Smooth muscle cell of the brain vasculature (primary cell): ENCODE measurements around the gene STOM.

Source experiments
- DNase-seq: peaks from one replicate; pipeline ENCODE4 v3.0.0-alpha.2; 2012; ENCODE audit warnings: low read depth, low spot score

Gene STOM

DNA sequence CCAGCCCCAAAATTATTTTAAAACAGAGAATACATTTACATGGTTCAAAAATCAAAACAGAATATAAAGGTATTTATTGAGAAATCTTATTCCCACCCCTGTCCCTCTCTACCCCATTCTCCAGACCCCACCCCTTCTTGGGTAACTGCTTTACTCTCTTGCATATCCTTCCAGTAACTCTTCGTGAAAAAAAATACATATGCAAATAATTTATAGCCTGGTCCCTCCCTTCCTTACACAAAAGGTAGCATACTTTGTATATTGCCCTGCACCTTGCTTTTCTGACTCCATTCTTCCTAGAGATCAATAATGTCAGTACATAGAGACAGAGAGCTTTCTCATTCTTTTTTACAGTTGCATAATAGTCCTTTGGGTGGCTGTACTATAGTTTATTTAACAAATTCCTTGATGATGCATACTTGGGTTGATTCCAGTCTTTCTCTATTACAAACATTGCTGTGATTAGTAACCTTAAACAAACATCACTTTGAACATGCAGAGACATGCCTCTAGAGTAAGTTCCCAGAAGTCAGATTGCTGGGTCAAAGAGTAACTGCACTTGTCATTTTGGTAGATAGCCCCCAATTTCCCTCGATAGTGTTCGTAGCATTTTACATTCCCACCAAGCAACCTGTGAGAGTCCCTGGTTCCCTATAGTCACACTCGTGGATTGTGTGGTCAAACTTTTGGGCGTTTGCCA is 47.9 kb downstream of the STOM start:
- DNase-seq: peak; percentile 53

GRCh38 chr9:121321016-121321503 is 49.0 kb downstream of the STOM start:
- DNase-seq: no peak

DNA sequence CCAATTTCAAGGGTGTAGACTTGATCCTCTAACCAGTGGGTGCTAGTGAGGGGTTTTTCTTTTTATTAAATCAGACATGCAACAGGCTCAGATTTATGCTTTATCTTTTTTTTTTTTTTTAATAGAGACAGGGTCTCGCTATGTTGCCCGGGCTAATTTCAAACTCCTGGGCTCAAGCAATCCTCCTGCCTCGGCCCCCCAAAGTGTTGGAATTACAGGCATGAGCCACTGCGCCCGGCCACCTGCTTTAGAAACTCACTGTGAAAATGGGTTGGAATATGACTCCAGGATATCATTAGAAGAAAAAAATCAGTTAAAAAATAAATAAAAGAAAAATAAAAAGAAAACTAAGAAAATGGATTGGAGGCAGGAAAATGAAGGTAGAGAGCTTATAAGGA is 50.7 kb downstream of the STOM start:
- DNase-seq: no peak

GRCh38 chr9:121318631-121319382 is 51.2 kb downstream of the STOM start:
- no peak for DNase-seq

DNA sequence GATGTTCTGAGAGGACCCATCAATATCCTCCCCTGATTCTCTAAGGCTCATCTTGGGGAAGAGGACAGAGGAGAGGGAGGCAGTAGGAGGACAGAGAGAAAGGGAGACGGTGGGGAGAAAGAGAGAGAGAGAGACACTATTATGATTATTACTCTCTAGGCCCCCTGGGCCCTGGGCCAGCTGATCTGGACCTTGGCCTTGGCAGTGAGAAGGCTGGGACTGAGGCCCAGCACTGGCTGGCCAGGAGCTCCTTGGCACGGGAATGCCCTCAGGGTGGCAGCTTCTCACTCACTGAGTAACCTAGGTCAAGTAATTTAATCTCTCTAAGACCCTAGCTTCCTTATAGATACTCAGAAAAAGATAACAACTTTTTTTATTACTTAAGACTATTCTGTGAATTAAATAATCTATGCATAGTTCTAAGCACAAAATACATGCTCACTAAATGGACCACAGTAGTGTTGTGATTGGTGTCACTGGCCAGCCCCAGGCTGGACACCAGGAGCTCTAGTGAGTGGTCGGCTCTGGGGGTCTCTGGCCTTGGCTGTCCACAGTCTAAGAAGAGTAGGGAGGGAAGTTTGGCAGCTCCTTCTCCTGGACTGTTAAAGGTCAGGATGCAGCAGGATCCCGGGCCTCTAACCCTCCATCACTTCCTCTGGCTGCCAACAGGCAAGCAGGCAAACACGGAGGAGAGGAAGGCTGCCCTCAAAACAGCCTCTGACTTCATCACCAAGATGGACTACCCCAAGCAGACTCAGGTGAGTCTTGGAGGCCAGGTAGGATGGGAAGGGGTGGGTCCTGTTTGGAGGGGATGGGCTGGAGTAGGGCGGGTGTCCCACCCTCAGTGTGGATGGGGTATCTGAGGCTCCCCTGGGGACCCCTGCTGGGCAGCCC is 52.1 kb downstream of the STOM start:
- DNase-seq: no peak

DNA sequence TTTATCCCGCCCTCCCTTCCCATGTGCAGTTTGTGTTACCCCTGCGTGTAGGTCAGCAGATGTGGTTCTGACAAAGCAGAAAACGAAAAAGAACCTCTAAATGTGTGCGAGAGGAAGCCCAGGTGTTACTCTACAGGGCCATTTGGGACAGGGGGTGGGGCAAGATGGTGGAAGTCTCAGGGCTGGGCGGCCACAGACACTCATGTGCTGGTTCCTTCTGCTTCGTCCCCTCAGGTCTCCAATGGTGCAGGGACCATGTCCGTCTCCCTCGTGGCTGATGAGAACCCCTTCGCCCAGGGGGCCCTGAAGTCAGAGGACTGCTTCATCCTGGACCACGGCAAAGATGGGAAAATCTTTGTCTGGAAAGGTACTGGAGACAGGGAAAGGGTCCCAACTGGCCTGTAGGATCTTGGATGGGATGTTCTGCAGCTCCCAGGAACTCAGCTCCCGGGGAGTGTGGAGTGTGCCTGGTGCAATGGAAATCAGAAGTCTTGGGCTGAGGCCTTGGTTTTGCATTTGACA is 53.1 kb downstream of the STOM start:
- no peak for DNase-seq

- DNase-seq: no peak
These were observed 53.7 kb downstream of the STOM start for GRCh38 chr9:121316378-121316777.

GRCh38 chr9:121313458-121314152 is 56.4 kb downstream of the STOM start:
- DNase-seq: no peak

DNA sequence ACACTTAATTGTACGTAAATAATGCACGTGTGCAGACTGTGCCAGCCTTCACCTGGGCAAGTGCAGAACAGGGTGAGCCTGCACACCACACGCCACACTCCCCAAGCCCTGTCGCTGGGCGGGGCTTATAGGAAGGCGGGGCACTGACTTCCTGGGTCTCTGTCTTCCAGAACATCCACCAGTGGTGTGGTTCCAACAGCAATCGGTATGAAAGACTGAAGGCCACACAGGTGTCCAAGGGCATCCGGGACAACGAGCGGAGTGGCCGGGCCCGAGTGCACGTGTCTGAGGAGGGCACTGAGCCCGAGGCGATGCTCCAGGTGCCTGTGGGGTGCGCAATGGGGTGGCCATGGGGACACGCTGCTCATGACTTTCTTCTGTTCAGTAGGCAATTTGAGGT is 57.9 kb downstream of the STOM start:
- DNase-seq: no peak

GRCh38 chr9:121310571-121310970 is 59.5 kb downstream of the STOM start:
- DNase-seq: no peak

- DNase-seq: no peak
These were observed 60.1 kb downstream of the STOM start for GRCh38 chr9:121309833-121310425.

- DNase-seq: no peak
These were observed 60.9 kb downstream of the STOM start for GRCh38 chr9:121309171-121309570.

- DNase-seq: no peak
These were observed 61.3 kb downstream of the STOM start for GRCh38 chr9:121308765-121309164.

GRCh38 chr9:121307976-121308375 is 62.1 kb downstream of the STOM start:
- DNase-seq: no peak

DNA sequence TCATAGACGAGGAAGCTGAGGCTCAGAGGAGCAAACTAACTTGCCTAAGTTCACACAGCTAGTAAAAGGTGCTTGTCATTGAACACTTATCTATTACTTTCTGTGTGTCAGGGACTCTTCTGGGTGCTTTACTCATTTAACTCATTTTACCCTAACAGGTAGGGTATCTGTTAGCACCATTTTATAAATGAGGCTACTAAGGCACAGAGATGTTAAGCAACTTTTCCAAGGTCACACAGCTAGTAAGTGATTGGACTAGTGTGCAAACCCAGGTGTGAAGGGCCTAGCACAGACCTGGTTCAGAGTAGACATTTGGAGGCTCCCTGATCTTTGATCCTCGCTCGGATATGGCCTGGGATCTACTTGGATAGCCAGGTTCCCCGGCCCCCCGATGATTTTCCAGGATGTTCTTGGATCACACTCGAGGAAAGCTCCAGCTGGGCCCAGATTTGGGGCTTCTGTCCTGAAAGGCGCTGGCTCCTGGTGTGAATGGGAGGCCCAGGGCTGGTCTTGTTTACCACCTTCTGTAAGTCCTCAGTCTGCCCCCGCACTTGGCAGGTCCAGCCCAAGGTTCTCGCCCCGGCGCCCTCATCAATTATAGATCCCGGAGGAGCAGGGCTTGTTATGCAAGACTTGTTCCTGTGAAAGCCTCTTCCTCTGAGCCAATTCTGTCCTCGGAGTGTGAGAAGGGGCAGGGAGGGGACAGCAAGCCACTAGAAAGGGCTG is 64.6 kb downstream of the STOM start:
- DNase-seq: no peak

GRCh38 chr9:121304707-121305106 is 65.3 kb downstream of the STOM start:
- no peak for DNase-seq

GRCh38 chr9:121303456-121304451 is 66.3 kb downstream of the STOM start:
- DNase-seq: no peak

DNA sequence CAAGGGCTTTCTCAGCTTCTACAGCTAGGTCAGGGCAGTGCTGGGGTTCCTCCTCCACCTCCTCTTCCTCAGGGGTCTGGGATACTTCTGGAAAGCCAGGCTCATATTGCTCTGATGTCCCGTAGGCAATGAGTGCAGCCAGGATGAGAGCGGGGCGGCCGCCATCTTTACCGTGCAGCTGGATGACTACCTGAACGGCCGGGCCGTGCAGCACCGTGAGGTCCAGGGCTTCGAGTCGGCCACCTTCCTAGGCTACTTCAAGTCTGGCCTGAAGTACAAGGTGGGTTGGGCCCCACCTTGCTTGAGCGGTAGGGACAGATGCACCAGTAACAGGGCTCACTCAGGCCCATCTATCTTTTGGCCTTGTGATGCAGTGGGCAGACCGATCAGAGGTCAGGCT is 67.3 kb downstream of the STOM start:
- no peak for DNase-seq

- DNase-seq: no peak
These were observed 67.7 kb downstream of the STOM start for GRCh38 chr9:121302341-121302740.
